ENCODE measurements around the gene ABHD2.
"Not testable (repeated sequence)": the region's sequence is repeated elsewhere in the genome, so short reads cannot be mapped to it uniquely, and the experiment has no call there.

ABHD2 gene

DNA sequence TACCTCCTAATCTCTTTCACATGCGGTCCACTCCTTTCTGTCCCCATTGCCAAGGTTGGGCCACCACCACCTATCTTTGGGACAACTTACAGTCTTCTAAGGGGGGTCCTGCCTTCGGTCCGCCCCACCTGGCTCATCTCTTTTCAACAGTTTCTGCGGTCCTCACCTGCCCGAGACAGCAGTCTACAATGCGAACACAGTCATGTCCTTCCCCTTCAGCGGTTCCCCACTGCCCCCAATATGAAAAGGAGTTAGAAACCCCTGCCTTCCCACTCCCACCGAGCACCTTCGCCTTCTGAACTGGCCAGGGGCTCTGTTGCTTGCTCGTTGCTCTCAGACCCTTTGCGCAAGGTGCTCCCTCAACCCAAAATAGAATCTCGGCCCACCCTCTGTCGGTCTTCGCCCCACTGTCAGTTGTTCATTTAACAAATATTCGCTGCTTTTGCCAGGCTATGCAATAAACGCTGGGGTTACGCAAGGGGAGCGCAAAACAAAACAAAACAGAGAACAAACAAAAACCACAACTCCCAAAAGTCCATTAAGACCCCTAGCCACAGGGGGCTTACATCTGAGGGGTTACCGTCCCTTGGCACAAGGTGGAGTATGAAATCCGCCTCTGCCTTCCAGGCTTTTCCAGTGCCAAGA, 154.9 kb downstream of the ABHD2 start:
- DNase-seq = no peak

DNA sequence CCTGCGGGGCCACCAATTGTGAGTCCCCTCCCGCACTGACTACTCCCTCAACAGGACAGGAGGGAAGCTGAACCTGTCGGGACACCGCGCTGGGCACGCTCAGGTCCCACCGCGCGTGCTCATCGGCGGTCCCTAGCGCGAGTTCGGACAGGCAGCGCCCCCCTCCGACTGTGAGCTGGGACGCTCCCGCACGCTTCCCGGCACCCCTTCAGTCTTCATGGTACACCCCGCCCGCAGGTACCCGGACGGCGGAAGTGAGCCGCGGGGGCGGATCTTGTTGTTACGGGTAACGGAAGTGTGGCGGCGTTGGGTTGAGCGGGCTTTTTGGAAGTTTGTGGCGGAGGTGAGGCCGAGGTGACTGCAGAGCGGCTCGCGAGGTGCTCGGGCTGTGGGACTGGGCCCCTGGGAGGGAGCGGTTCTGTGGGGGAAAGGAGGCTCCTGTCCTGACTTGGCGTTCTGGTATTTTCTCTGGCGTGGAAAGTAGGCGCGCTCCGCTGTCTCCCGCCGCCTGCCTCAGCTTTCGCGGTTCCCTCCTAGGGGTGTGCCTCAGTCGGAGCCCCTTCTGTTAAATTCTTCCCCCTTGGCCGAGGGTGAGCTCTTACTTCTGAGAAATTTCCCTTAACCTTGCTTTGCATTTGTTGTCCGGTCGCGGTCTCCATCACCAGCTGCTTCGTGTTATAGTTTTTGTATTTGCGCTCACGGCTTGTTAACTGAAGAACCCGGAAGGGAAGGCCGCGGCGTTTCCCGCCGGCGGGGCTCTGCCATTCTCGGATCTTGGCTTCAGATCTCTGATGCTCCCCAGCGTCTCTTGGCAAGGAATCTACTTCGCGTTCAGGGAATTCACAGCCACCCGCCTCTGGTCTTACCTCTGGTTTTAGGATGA, 155.7 kb downstream of the ABHD2 start, which contains the start of gene FANCI:
Gene FANCI (plus strand): TSS at position 289 of the 883 bp plus-strand sequence. CDS start 3,669 bp downstream, outside the sequence.
- DNase-seq = peak; percentile 94

DNA sequence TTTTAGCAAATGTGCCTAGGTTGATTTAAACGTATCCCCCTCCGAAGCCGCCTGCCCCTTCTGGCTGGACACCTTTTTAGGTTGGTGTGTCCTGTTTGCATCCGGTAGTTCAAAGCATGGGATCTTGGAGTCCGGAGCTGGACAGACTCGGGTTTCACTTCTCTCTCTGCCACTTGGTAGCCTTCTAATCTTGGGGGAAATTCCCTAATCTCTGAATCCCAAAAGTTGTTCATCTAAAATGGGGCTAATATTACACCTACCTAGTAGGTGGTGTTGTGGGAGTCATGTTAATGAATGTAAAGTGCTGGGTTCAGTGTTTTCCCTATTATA, 156.3 kb downstream of the ABHD2 start:
- no peak for DNase-seq

DNA sequence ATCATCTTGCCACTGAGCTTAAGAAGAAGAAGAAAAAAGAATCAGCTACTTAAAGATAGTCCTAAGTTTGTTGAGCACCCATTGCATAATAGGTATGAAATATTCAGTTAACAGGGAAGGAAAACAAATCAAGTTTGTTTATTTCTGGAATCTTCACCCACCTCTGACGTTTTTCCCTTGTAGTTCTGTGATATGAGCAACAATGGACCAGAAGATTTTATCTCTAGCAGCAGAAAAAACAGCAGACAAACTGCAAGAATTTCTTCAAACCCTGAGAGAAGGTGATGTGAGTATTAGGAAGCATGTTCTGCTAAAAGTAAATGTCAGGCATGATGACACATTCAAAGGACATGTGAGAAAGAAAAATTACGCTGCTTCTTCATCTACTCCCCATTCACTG, 159.2 kb downstream of the ABHD2 start:
- DNase-seq = no peak

DNA sequence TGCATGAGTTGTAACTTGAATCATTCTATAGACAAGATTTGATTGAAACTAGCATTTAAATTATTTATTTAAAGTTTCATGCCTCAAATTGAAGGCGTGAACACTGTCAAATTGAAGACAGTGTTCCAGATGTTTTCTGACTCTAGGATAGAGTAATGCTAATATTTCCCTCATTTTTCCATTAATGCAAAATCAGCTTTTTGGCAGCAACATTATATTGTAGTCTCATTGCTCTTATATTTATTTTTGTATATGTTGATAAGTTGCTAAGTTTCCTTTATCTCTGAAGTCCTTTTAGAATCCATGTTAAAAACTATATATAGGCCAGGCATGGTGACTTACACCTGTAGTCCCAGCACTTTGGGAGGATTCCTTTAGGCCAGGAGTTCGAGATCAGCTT, 160.3 kb downstream of the ABHD2 start:
- no peak for DNase-seq

DNA sequence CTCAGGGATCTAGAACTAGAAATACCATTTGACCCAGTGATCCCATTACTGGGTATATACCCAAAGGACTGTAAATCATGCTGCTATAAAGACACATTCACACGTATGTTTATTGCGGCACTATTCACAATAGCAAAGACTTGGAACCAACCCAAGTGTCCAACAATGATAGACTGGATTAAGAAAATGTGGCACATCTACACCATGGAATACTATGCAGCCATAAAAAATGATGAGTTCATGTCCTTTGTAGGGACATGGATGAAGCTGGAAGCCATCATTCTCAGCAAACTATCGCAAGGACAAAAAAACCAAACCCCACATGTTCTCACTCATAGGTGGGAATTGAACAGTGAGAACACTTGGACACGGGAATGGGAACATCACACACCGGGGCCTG, 161.9 kb downstream of the ABHD2 start:
- not testable (repeated sequence) for DNase-seq

Measured in amniotic stem cell (primary cell).